Epithelial cell of prostate (primary cell): Measurements from ENCODE around the gene TM9SF4.

Experiments used
- DNase-seq: peaks from one replicate; pipeline ENCODE4 v3.0.0-alpha.2; 2011; ENCODE audit warnings: low read depth, low spot score
- H3K27ac ChIP-seq: fragments of 450-650 bp; 2 replicates; pipeline ENCODE4 v1.5.1; 2017; ENCODE audit warnings: mild to moderate bottlenecking

The TM9SF4 gene

DNA sequence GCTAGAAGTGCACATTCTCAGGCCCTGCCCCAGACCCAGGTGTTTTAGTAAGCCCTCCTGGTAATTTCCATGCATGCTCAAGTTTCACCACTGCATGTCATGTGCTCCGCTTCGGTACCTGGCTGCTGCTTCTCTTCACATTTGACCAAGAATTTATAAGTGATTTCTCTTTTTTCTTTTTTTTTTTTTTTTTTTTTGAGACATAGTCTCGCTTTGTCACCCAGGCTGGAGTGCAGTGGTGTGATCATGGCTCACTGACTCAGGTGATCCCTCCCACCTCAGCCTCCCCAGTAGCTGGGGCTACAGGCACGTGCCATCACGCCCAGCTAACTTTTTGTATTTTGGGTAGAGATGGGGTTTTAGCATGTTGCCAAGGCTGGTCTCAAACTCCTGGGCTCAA, 16.0 kb downstream of the TM9SF4 start:
- no peak overlapping the region for H3K27ac ChIP-seq

DNA sequence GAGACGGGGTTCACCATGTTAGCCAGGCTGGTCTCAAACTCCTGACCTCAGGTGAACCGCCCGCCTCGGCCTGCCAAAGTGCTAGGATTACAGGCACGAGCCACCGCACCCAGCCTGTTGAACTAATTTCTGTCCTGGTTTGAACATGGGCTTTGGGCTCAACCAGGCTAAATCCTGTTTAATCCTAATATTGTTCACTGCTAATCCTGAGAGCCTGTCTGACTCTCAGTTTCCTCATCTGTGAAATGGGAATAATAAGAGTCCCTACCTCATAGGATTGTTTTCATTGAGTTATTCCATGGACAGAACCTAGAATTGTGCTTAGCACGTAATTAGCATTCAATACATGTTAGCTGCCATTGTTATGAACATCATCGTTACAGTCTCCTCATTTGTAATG, 17.4 kb downstream of the TM9SF4 start:
- DNase-seq: no peak
- no peak overlapping the region for H3K27ac ChIP-seq

More for the DNA sequence above, 16.0 kb downstream of the TM9SF4 start:
- no peak for DNase-seq

DNA sequence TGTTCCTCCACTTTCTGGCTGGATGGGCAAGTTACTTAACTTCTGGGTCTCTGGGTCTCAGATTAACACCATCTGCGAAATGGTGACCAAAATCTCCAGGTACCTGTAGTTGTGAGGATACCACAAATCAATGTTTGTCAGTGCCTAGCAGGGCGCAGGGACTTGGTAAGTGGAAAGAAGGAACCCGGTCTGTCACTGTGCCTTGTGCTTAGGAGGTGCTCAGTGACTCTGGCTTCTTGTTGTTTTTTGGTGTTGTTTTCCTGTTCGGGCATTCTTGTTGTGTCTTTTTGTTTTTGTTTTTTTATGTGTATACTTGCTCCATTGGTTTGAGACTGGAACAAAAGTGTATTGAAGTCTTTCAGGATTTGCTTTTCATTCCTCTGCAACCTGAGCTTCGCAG, 17.8 kb downstream of the TM9SF4 start:
- no peak for DNase-seq
- no peak overlapping the region for H3K27ac ChIP-seq

DNA sequence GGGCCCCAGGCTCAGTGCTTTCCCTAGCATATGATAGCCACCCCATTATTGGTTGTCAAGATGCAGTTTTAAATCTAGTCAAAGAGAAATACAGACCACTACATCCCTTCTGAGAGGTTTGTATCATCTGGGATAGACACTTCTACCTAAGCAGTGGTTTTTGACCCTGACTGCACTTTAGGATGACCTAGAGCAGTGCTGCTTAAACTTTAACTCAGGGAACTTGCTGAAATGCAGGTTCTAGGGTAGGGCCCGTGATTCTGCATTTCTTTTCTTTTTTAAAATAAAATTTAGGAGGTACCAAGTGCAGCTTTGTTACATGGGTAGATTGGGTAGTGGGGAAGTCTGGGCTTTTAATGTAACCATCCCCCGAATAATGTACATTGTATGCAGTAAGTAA, 18.7 kb downstream of the TM9SF4 start:
- H3K27ac ChIP-seq: no peak overlapping the region
- DNase-seq: no peak

DNA sequence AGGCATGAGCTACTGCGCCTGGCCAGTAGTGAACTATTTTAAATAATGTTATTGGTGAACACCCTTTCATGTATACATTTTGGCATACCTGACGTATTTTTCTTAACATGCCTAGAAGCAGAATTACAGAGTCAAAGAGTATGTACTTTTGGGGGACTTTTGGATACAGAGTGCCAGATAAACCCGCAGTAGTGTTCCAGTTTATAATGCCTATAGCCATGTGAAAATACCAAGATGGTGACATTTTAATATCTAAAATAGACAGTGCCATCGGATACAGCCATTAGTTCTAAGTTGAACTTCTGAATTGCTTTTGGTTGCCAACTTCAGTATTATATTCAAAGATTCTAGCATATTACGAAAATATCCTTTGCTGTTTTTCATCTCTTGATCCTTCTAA, 20.3 kb downstream of the TM9SF4 start:
- no peak overlapping the region for H3K27ac ChIP-seq
- no peak for DNase-seq

DNA sequence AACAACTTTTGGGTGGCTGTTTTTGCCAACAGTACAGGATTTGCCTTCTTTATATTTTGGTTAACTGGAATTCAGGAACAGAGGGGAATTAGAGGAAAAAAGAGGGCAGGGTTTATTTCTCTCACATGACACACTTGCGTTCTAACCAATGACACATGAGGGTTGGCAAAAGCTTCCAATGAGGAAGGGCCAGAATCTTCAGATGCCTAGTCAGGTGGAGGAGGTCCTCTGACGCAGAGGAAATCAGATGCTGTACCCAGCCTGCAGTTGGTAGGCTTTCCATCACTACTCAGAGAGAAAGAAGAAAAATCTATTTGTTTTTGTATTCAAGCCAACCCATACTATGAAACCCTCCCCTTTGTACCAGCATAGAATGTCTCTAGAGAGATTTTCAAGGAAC, 20.8 kb downstream of the TM9SF4 start:
- DNase-seq: no peak
- H3K27ac ChIP-seq: no peak overlapping the region

DNA sequence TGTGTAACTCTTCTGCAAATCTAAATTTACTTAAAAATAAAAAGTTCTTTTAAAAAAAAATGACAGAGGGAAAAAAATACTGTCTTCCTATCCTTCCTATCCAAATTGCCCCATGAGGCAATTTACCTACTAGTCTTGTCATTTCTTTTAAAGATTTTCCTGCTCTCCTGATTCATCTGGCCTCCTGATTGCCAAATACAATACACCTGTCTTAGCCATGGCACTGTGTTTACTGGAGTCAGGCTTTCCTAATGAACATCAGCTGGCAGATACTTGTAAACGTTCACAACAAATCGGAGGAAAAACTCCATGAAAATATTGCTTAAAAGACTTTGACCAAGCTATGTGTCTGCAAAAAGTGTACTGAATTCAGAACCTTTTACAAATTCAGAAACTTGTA, 21.5 kb downstream of the TM9SF4 start:
- no peak for DNase-seq
- H3K27ac ChIP-seq: no peak overlapping the region

DNA sequence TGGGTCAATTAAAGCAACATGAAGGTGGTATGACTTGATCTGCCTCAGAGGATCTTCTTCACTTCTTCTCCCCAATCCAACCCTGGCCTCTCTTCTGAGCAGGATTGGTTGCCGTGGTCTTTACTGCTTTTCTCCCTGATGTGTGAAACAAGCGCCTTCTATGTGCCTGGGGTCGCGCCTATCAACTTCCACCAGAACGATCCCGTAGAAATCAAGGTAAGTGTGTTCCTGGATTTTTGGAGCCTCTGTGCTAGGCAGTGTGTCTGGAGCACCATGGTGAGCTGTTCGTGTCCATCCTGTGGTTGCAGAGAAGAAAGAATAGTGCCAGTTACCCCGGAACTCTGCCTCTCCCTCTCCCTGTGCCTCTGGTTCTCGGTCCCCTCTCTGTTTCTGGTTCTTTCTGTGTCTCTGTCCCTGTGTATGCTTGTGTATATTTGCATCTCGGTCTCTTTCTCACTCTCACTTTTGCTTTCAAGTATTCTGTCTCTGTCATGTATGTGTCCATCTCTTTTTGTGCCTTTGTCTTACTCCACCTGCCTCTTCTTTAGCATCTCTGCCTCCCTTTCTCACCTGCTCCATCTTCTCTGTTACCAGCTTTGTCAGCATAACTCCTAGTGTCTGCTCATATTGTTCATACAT, 23.5 kb downstream of the TM9SF4 start:
- DNase-seq: no peak
- H3K27ac ChIP-seq: no peak overlapping the region

DNA sequence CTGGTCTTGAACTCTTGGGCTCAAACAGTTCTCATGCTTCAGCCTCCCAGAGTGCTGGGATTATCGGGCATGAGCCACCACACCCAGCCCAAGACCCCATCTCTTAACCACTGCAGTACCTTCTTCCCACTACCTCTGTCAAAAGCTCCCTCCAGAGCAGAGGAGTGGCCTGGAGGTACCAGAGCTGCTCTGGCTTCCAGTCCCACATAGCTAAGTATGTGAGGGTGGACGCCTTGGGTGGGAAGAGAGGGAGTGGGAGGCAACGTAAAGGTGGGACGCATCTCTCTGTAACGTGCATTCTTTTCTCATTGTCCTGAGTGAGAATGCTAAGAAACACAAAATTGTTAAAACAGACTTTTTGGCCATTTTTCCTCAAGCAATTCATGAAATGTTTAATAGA, 24.5 kb downstream of the TM9SF4 start:
- no peak overlapping the region for H3K27ac ChIP-seq
- no peak for DNase-seq

DNA sequence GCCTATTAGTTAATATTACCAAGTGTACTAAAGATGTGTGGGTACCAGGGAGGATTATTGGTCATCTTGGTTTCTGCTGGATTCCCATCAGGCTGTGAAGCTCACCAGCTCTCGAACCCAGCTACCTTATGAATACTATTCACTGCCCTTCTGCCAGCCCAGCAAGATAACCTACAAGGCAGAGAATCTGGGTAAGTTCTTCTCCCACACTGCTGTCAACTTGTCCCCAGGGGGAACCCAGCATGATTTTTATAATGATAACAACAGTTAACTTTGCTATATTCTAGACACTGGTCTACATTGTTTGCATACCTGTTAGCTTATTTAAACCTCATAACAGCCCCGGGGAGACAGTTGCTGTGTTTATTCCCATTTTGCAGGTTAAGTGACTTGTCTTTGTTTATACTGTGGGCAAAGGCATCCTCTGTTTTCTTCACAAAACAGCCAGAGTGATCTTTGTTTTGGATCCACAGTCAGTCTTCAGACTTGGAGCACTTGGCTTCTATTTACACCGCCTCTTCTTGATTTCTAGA, 26.5 kb downstream of the TM9SF4 start:
- no peak overlapping the region for H3K27ac ChIP-seq
- DNase-seq: no peak

DNA sequence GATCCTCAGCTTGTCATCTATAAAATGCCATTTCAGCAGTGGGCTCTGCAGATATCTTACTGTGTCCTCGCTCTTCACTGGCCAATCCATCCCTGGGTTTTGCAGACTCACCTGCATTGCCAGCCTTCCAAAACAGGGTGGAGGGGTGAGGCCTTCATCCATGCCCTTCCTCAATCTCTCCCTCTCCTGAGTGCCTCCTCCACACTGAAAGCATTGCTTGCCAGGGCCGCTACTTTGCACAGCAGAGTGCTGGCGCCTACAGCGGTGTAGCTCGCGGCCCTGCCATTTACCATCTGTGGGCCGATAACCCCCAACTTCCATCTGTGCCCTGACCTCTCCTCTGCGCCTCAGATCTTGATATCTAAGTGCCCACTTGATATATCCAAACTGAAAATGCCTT, 29.4 kb downstream of the TM9SF4 start:
- no peak for DNase-seq
- no peak overlapping the region for H3K27ac ChIP-seq

DNA sequence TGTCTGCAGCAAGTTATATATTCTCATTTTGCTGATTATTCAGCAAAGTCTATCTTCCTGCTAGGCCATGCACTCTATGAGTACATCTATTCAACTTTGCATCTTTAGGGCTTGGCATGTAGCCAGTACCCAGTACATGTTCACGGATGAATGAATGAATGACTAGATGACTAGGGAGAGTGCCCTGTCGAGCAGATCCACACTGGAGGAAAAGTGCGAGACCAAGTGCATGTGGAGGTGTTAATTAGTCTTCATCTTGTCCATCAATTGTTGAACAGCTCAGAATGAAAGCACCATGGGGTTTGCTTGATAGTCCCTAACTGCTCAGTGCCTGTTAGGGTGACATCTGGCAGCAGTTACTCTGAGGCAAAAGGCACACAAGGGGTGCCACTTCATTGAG, 30.4 kb downstream of the TM9SF4 start:
- no peak overlapping the region for H3K27ac ChIP-seq
- no peak for DNase-seq

DNA sequence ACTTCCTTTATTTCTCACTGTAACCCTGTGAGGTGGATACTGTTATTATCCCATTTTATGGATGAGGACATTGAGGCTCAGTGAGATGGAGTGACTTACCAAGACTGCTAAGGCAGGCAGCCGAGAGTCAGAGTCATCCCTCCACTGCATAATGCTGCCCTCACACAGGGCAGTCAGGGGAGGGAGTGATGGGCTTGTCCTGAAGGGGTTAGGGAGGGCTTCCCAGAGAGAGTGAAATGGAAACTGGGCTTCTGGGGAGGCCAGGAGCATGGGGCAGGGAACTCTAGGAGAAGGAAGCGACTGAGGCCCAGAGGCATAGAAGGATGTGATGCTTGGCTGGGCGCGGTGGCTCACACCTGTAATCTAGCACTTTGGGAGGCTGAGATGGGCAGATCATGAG, 31.1 kb downstream of the TM9SF4 start:
- H3K27ac ChIP-seq: no peak overlapping the region
- no peak for DNase-seq

DNA sequence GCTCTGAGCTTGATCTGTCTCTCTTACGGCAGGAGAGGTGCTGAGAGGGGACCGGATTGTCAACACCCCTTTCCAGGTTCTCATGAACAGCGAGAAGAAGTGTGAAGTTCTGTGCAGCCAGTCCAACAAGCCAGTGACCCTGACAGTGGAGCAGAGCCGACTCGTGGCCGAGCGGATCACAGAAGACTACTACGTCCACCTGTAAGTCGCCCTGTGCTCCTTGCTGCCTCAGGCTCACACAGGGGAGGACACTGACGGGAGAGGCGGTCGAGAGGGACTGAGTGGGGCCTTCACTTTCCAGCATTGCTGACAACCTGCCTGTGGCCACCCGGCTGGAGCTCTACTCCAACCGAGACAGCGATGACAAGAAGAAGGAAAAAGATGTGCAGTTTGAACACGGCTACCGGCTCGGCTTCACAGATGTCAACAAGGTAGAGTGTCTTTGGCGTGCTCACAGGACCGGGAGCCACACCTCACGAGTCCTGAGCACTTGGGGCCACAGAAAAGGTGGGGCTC, 32.0 kb downstream of the TM9SF4 start:
- no peak for DNase-seq
- H3K27ac ChIP-seq: no peak overlapping the region

DNA sequence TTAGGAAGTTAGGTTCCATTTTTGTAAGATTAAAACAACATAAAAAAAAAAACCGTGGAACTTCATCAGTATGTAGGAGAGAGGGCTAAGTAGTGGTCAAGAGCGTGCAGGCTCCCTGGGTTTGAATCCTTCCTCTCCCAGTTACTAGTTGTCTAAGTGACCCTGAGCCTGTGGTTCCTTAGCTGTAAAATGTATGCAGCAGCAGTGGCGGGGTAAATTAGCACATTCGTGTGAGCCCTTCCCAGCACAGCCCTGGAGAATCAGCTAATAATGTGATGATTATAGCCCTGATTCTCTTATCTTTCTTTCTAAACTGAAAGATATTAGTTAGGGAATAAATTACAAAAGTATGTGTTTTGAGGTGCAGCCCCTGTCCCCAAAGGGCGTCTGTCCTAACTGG, 32.6 kb downstream of the TM9SF4 start:
- no peak for DNase-seq
- H3K27ac ChIP-seq: no peak overlapping the region

DNA sequence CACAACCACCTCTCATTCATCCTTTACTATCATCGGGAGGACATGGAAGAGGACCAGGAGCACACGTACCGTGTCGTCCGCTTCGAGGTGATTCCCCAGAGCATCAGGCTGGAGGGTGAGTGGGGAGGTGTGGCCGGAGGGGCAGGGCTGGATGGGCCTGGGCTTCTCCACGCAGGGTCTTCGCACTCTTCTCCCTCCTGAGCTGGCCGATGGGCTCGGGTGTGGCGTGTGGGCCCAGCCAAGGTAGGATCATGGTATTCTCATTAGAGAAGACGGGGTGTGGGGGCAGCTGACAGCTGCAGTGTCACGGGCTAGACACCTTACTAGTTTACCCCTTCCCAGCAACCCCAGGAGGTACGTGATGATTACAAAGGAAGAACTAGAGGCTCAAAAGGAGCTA, 33.5 kb downstream of the TM9SF4 start:
- H3K27ac ChIP-seq: no peak overlapping the region

DNA sequence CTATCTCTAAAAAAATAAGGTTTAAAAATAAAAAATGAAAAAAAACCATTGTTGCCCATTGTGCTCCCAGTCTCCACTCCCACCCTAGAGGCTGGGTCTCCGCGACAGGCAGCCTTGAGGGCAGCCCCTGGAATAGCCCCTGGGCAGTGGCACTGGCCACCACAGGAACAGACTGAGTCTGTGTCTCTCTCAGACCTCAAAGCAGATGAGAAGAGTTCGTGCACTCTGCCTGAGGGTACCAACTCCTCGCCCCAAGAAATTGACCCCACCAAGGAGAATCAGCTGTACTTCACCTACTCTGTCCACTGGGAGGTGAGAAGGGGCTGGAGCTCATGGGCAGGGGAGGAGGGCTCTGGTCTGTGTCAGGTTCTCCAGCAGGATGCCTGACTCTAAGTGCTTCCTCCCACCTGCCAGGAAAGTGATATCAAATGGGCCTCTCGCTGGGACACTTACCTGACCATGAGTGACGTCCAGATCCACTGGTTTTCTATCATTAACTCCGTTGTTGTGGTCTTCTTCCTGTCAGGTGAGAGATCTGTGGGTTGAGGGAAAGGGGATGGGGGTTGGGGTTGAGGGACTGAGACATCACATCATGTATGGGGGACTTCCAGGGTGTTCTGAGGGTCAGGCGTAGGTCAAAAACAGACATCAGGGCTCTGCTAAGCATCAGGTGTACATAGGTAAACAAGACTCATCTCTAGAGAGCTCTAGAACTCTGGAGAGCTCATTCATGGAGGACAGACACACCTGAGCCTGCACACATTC, 35.6 kb downstream of the TM9SF4 start:
- H3K27ac ChIP-seq: no peak overlapping the region
- no peak for DNase-seq

More for the DNA sequence above, 33.5 kb downstream of the TM9SF4 start:
- no peak for DNase-seq

DNA sequence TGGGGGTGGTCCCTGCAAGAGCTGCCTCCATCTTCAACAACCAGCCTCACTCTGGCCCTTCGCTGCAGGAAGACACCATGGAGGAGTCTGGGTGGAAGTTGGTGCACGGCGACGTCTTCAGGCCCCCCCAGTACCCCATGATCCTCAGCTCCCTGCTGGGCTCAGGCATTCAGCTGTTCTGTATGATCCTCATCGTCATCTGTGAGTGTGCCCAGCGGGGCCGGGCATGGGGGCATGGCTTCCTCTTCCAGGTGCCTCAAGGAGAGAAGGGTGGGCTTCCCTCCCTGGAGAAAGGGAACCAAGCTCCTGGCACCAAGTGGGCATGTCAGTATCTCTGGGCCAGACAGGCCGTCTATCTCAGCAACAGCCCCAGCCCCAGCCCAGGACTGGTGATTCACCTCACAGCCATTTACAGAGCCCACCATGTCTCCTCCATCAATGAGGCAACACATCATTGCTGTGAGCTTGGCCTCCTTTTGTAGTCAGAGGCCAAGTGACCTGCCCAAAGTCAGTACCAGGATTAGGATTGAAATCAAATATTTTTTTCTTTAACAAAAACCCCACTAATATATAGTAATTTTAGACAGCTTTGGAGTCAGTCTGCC, 40.2 kb downstream of the TM9SF4 start:
- H3K27ac ChIP-seq: no peak overlapping the region
- DNase-seq: no peak

DNA sequence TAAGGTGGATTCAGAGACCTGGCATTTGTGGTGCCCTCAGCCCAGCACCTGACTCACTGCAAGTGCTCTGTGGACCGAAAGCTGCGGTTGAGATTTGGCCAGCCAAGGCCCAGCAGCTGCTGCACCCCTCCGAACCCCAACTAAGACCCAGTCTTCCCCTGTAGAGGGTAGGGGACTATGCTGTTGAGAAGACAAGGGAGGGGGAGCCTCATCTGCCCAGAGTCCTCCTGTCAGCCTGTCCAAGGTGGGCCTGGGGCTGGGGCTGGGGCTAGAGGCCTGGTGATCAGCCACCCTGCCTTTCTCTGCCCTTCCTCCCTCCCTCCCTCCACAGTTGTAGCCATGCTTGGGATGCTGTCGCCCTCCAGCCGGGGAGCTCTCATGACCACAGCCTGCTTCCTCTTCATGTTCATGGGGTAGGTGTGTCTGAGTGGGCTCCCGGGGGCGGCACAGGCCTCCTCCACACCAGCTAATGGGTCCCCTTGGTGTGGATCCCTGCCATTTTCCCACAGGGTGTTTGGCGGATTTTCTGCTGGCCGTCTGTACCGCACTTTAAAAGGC, 40.9 kb downstream of the TM9SF4 start:
- no peak overlapping the region for H3K27ac ChIP-seq

DNA sequence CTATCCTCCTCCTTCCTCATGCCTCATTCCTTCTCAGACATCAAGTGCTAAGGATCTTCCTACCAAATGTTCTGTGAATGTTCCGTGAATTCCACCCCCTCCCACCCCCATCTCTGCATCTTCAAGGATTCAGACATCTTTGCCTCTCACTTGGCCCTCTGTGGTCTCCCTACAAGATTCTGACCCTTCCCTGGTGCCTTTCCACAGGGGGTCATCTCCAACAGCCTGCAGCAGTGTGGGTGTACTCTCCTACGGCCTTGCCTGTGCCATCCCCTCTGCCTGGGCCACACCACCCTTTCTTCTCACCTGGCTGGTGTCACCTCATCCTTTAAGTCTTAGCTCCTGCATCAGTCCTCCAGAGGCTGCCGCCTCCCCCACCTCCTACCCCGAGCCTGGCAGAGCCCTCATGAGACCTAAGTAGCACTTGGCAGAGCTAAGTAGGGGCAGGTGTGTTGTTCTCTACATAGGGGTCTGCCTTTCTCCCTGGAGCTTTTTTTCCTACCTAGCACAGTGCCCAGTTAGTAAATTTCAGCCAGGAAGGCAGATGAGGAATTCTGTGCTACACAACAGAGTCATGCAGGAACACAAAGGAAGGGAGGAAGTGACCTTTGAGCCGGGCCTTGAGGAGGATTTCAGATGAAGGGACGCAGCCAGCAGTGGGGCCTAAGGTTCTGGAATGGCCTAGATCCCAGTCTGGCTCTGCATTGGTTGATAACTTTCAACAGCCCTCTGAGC, 43.1 kb downstream of the TM9SF4 start:
- no peak for DNase-seq
- H3K27ac ChIP-seq: no peak overlapping the region

More for the DNA sequence above, 40.9 kb downstream of the TM9SF4 start:
- DNase-seq: no peak
